Measurements from ENCODE around the gene RASSF8. TPM values are rescaled to one million over a fixed set of nuclear protein-coding genes. Genes with fewer than 3 reads are reported as not detected.
A peak's percentile ranks its signal among the peaks of the same experiment; 100 is the strongest.

Gene RASSF8
- total RNA-seq, 2 experiments from 2014 or later, result not detected

DNA sequence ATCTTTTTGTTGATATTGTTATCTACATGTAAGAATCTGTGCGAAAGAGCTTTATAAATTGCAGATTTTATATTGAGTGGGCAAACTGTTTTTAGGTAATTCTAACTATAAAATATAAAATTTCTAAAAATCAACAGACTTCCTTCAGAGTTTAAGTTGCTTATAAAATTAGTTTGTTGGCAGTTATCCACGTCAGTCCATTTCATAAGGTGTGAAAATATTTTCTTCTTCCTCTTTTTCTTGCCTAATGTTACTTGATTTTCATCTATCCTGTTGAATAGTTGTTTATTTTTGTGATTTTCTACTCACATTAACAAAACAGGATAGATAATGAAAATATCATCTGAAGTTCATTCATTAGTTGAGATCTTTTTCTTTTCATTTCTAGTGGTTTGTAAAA is 58.0 kb downstream of the RASSF8 start:
- BruUV-seq (replicated peaks), result no TSS peak
- no peaks in the 10 kb centered on the region for H4K20me1 ChIP-seq (ENCODE audit: insufficient read depth, low read length)
- H3K27ac ChIP-seq (ENCODE audit: low read depth, low read length, poor library complexity, severe bottlenecking), result no peak overlapping the region
- intact Hi-C loops (cut with micrococcal nuclease; ENCODE audit: unreplicated experiment), result no loop called here
- H3K9me2 ChIP-seq (ENCODE audit: insufficient read depth, low read length), result no peaks in the 10 kb centered on the region
- H3K79me2 ChIP-seq (ENCODE audit: insufficient read depth, low read depth, low read length), result no peaks in the 10 kb centered on the region
- H3K4me3 ChIP-seq (ENCODE audit: low read depth, low read length, poor library complexity, severe bottlenecking), result no peak overlapping the region
- no peak overlapping the region for H2AFZ ChIP-seq (ENCODE audit: low read length)
- POLR2A ChIA-PET, result no interaction called here
- H3K4me2 ChIP-seq (ENCODE audit: low read length), result no peak overlapping the region
- CTCF ChIA-PET (ENCODE audit: unreplicated experiment), result no interaction called here
- DNase-seq (ENCODE audit: low spot score), result no peak
- no peaks in the 10 kb centered on the region for H3K4me1 ChIP-seq (ENCODE audit: insufficient read depth, low read length, poor library complexity, severe bottlenecking)
- no peaks in the 10 kb centered on the region for H3K9me3 ChIP-seq (ENCODE audit: low read length)
- no peak for TF ChIP-seq EZH2phosphoT487 (IDR thresholded peaks at IDR 0.05; ENCODE audit: borderline replicate concordance, low read depth, low read length)
- TF ChIP-seq, protein P1, sequence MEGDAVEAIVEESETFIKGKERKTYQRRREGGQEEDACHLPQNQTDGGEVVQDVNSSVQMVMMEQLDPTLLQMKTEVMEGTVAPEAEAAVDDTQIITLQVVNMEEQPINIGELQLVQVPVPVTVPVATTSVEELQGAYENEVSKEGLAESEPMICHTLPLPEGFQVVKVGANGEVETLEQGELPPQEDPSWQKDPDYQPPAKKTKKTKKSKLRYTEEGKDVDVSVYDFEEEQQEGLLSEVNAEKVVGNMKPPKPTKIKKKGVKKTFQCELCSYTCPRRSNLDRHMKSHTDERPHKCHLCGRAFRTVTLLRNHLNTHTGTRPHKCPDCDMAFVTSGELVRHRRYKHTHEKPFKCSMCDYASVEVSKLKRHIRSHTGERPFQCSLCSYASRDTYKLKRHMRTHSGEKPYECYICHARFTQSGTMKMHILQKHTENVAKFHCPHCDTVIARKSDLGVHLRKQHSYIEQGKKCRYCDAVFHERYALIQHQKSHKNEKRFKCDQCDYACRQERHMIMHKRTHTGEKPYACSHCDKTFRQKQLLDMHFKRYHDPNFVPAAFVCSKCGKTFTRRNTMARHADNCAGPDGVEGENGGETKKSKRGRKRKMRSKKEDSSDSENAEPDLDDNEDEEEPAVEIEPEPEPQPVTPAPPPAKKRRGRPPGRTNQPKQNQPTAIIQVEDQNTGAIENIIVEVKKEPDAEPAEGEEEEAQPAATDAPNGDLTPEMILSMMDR (conservative IDR thresholded peaks at IDR 0.05; ENCODE audit: low read length), result no peak
- no peaks in the 10 kb centered on the region for H3K36me3 ChIP-seq (ENCODE audit: insufficient read depth, low read length)

DNA sequence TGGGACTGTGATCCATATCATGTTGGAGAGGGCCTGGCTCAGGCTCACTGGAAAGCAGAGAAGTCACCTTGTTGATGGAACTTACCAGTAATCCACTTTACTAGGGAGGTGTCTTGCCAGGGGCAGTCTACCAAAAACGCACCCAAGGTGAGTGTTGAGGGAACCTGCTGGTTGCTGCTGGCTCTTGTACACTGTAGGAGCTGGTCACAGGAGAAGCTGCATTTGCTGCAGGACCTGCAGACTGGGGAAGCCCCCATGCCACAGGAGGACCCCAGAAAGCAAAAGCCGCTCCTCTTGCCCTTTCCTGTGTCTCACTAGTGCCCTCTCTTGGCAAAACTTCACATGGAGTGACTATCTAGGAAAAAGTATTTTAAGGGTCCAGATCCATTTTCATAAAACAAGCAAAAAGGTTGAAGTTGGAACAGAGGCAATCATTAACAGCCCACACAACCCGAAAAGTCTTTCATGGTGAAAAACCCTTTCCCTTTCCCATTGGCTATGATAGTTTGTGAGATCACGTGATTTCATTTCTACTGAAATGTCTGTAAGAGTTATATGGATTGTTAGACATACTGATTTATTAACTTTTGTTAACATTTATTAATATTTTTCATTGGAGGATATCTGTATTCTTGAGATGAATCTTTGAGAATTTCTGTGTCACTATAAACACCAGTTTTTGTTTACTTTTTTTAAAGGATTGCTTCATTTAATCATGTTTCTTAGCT is 59.2 kb downstream of the RASSF8 start:
- DNase-seq (ENCODE audit: low spot score), result peak; percentile 27
- H3K27ac ChIP-seq (ENCODE audit: low read depth, low read length, poor library complexity, severe bottlenecking), result no peak overlapping the region
- no TSS peak for BruUV-seq (replicated peaks)
- intact Hi-C loops (cut with micrococcal nuclease; ENCODE audit: unreplicated experiment), result no loop called here
- no peaks in the 10 kb centered on the region for H3K79me2 ChIP-seq (ENCODE audit: insufficient read depth, low read depth, low read length)
- TF ChIP-seq, protein P1 (conservative IDR thresholded peaks at IDR 0.05; ENCODE audit: low read length), result peak; percentile 76
- TF ChIP-seq EZH2phosphoT487 (IDR thresholded peaks at IDR 0.05; ENCODE audit: borderline replicate concordance, low read depth, low read length), result no peak
- H3K36me3 ChIP-seq (ENCODE audit: insufficient read depth, low read length), result no peaks in the 10 kb centered on the region
- no peaks in the 10 kb centered on the region for H4K20me1 ChIP-seq (ENCODE audit: insufficient read depth, low read length)
- H3K4me3 ChIP-seq (ENCODE audit: low read depth, low read length, poor library complexity, severe bottlenecking), result no peak overlapping the region
- H3K9me3 ChIP-seq (ENCODE audit: low read length), result no peaks in the 10 kb centered on the region
- no peak overlapping the region for H2AFZ ChIP-seq (ENCODE audit: low read length)
- CTCF ChIA-PET (ENCODE audit: unreplicated experiment), result no interaction called here
- POLR2A ChIA-PET, result interaction anchor here (0.6 kb wide), 1 partner anchor 823 kb away, joined by 5 read pairs; no protein-coding TSS in a partner anchor
- no peaks in the 10 kb centered on the region for H3K4me1 ChIP-seq (ENCODE audit: insufficient read depth, low read length, poor library complexity, severe bottlenecking)
- no peaks in the 10 kb centered on the region for H3K9me2 ChIP-seq (ENCODE audit: insufficient read depth, low read length)
- H3K4me2 ChIP-seq (ENCODE audit: low read length), result no peak overlapping the region

DNA sequence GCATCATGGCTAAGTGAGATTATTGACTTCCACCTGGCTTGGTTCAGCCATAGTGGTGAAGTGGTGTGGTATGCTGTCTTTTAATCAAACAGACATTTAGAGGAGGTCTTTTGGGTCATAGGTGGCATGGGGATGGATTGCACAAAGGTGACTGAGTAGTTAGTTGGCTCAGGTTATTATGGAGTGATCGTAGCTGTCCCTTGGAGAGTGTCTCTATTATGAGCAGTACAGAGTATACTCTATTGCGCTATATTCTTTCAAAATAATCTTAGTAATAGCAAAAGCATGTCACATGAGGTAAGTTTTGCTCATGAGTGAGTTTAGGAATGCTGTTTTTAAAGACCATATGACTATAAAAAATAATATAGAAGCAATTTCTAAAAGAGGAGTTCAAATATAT is 60.4 kb downstream of the RASSF8 start:
- Histone ChIP-seq H3K79me2 (ENCODE audit: insufficient read depth, low read depth, low read length) (no peaks in the 10 kb centered on the region), H3K4me1 (ENCODE audit: insufficient read depth, low read length, poor library complexity, severe bottlenecking) (no peaks in the 10 kb centered on the region), H3K9me3 (ENCODE audit: low read length) (no peaks in the 10 kb centered on the region), H3K9me2 (ENCODE audit: insufficient read depth, low read length) (no peaks in the 10 kb centered on the region), H4K20me1 (ENCODE audit: insufficient read depth, low read length) (no peaks in the 10 kb centered on the region), H3K4me3 (ENCODE audit: low read depth, low read length, poor library complexity, severe bottlenecking) (no peak overlapping the region), H3K36me3 (ENCODE audit: insufficient read depth, low read length) (no peaks in the 10 kb centered on the region), H3K4me2 (ENCODE audit: low read length) (no peak overlapping the region), H3K27ac (ENCODE audit: low read depth, low read length, poor library complexity, severe bottlenecking) (no peak overlapping the region), H2AFZ (ENCODE audit: low read length) (no peak overlapping the region)
- TF ChIP-seq, protein P1 (conservative IDR thresholded peaks at IDR 0.05; ENCODE audit: low read length), result no peak
- TF ChIP-seq EZH2phosphoT487 (IDR thresholded peaks at IDR 0.05; ENCODE audit: borderline replicate concordance, low read depth, low read length), result no peak
- no TSS peak for BruUV-seq (replicated peaks)
- no peak for DNase-seq (ENCODE audit: low spot score)
- intact Hi-C loops (cut with micrococcal nuclease; ENCODE audit: unreplicated experiment), result no loop called here
- ChIA-PET CTCF (ENCODE audit: unreplicated experiment) (no interaction called here), POLR2A (no interaction called here)

Data from OCI-LY7 (cell line).